Activated naive CD8-positive, alpha-beta T cell treated with anti-CD3 and anti-CD28 coated beads, Interleukin-2, amount 50 U/mL, for 24 hours (primary cell): ENCODE data around the gene ADCY9.

Experiments used
- ATAC-seq: fragments of 150-1000 bp; cut with Tn5 transposase; one replicate; pipeline ENCODE4 v1.10.0; 2021
- DNase-seq: peaks from one replicate; pipeline ENCODE4 v3.0.0; 2021
- H3K27ac Mint-ChIP-seq: one replicate; pipeline ENCODE4 v1.8.0; 2021; ENCODE audit warnings: mild to moderate bottlenecking, mixed read lengths
- H3K27me3 Mint-ChIP-seq: one replicate; pipeline ENCODE4 v1.8.0; 2021; ENCODE audit warnings: mixed read lengths
- H3K36me3 Mint-ChIP-seq: one replicate; pipeline ENCODE4 v1.8.0; 2021; ENCODE audit warnings: low read depth, mixed read lengths
- H3K4me1 Mint-ChIP-seq: one replicate; pipeline ENCODE4 v1.8.0; 2021; ENCODE audit warnings: mixed read lengths
- H3K4me3 Mint-ChIP-seq: one replicate; pipeline ENCODE4 v1.8.0; 2021; ENCODE audit warnings: mild to moderate bottlenecking, moderate library complexity, mixed read lengths
- H3K9me3 Mint-ChIP-seq: one replicate; pipeline ENCODE4 v1.8.0; 2021; ENCODE audit warnings: mixed read lengths

The ADCY9 gene

DNA sequence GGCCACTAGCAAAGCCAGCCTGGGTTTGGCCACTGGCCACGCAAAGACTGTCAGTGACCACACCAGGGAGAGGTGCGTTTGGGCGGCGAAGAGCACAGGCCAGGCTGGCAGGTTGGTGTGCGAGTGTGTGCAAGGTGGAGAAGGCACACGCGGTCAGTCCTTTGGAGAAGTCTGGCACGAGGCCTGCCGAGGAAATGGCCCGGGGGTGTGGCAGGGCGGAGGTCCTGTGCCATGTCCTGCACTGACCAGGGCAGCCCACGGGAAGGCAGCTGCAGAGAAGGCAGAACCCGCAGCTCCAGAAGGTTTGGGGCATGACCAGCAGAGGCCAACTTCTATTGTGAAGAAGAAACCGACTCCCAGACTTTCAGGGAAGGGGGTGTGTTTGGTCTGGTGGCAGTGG, 90.8 kb downstream of the ADCY9 start:
- Mint-ChIP-seq H3K27me3 (no peaks in the 10 kb centered on the region), H3K36me3 (no peaks in the 10 kb centered on the region), H3K4me1 (peaks cover 4% of the 10 kb centered on the region), H3K9me3 (no peaks in the 10 kb centered on the region), H3K27ac (no peak overlapping the region), H3K4me3 (no peak overlapping the region)
- ATAC-seq, result no peak
- DNase-seq, result no peak

DNA sequence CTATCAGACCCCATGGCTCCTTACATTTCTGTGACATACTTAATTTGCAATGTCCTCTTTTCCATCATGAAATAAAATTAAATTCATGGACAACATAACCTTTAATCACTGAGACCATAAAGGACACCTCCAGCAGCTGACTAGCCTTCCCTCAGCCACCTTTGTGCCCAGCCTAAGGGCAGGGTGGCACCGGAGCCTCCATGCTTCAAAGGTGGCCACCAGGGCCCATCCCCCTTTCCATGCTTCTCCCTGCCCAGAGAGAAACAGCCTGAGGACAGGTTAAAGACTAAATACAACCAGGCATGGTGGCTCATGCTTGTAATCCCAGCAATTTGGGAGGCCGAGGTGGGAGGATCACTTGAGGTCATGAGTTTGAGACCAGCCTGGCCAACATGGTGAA, 94.3 kb downstream of the ADCY9 start:
- H3K27ac Mint-ChIP-seq, result no peak overlapping the region
- H3K9me3 Mint-ChIP-seq, result no peaks in the 10 kb centered on the region
- H3K27me3 Mint-ChIP-seq, result no peaks in the 10 kb centered on the region
- H3K4me3 Mint-ChIP-seq, result no peak overlapping the region
- peaks cover 7% of the 10 kb centered on the region for H3K4me1 Mint-ChIP-seq
- no peak for DNase-seq
- no peaks in the 10 kb centered on the region for H3K36me3 Mint-ChIP-seq
- ATAC-seq, result no peak

DNA sequence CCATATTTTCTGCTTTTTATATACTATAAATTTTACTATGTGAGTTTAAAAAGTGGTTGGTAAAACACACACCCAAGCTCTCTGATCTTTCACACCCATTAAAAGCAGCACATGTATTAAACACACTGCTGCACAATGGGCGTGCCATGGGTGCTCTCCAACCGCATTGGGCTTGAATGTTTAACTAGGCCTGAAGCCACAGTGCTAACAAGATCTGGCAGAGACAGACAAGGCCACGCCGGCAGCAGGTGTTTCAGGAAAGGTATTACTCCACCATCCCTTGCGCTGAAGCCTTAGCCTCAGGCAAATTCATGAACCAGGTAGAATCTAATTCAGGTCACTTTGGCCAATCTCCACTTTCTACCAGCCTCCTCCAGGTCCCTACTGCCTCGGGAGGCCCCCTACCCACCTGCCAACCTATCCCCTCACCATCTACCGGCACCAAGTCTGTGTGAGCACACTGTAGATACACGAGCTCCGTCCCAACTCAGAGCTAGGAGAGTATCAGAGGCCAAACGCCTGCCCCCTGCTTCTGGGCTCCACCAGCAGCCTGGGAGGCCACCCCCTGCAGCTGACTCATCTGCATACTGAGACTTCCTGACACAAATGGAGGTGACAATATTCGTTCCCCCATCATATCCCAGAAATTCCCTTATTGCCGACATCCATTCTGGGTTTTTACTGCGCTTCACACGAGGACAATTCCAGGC, 95.0 kb downstream of the ADCY9 start:
- Mint-ChIP-seq H3K4me1 (peaks cover 7% of the 10 kb centered on the region), H3K36me3 (no peaks in the 10 kb centered on the region), H3K4me3 (no peak overlapping the region), H3K9me3 (no peaks in the 10 kb centered on the region), H3K27ac (no peak overlapping the region), H3K27me3 (no peaks in the 10 kb centered on the region)
- ATAC-seq (no peak), DNase-seq (no peak)

DNA sequence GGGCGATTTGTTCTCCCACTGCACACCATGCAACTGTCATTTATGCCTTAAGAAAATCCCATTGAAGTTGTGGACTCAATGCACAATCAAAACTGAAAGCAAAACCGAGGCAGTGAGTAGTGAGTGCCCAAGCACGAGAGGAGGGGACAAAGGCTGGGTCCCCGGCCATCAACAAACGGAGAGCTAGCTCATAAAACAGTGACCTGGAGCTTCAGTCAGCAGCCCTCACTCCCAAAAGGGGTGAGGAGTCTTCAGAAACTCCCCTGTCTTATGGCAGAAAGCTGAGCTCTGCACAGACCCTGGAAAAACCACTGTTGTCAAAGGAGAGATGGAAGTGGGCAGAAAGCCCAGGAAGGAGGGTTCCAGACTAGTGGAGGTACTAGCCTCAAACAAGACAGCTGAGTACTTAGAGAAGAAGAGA, 96.9 kb downstream of the ADCY9 start:
- Mint-ChIP-seq H3K4me1 (peaks cover 7% of the 10 kb centered on the region), H3K4me3 (peak overlapping the region; percentile 20), H3K9me3 (no peaks in the 10 kb centered on the region), H3K27ac (no peak overlapping the region), H3K27me3 (no peaks in the 10 kb centered on the region), H3K36me3 (no peaks in the 10 kb centered on the region)
- ATAC-seq (no peak), DNase-seq (no peak)

DNA sequence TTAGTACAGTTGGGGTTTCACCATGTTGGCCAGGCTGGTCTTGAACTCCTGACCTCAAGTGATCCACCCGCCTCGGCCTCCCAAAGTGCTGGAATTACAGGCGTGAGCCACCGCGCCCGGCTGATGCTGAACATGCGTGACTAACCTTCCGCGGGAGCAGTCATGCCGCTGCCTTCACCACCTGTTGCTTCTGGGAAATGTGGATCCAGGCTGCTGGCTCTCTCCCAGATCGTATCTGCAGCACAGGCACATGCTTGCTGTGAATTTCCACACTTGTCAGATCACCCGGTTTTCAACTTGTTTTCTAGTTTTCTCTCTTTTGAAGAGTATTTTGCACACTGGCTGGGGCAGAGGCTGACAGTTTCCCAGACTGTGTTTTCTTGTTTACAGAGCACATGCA, 97.9 kb downstream of the ADCY9 start:
- H3K4me1 Mint-ChIP-seq, result peaks cover 7% of the 10 kb centered on the region
- H3K9me3 Mint-ChIP-seq, result no peaks in the 10 kb centered on the region
- DNase-seq, result no peak
- no peak overlapping the region for H3K4me3 Mint-ChIP-seq
- H3K27ac Mint-ChIP-seq, result no peak overlapping the region
- H3K27me3 Mint-ChIP-seq, result no peaks in the 10 kb centered on the region
- H3K36me3 Mint-ChIP-seq, result no peaks in the 10 kb centered on the region
- ATAC-seq, result no peak

DNA sequence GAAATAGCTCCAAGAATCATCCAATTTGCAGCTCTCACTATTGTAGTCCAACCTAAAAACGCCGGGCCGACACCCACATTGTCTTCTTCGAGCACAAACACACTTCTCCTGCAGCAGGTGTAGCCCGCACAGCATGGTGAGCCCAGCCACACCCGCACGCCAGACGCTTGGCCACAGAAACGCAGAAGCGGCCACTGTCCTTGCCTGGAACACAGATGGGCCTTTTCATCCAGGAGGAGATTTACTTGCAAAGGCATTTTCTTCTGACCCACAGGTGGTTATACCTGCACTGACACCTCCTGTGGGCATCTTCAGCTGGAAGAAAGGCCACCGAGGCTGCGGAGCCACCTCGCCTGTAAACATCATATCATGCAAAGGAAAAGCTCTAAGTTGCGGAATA, 98.4 kb downstream of the ADCY9 start:
- no peaks in the 10 kb centered on the region for H3K36me3 Mint-ChIP-seq
- no peak overlapping the region for H3K27ac Mint-ChIP-seq

DNA sequence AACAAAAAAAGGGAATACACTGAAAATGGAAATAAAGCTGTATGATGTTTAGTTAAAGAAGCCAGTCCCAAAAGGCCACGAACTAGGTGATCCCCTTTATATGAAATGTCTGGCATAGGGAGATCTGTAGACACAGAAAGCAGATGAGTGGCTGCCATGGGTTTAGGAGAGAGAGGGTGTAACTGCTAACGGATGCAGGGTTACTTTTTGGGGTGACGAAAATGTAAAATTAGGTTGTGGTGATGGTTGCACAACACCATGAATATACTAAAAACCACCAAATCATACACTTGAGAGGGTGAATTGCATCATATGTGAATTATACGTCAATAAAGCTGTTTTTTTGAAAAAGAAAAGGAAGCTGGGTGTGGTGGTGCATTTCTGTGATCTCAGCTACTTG, 99.6 kb downstream of the ADCY9 start:
- no peaks in the 10 kb centered on the region for H3K27me3 Mint-ChIP-seq
- ATAC-seq (no peak), DNase-seq (no peak)
- no peaks in the 10 kb centered on the region for H3K9me3 Mint-ChIP-seq
- H3K27ac Mint-ChIP-seq, result no peak overlapping the region
- no peak overlapping the region for H3K4me3 Mint-ChIP-seq
- H3K4me1 Mint-ChIP-seq, result peaks cover 7% of the 10 kb centered on the region
- no peaks in the 10 kb centered on the region for H3K36me3 Mint-ChIP-seq

More for the DNA sequence above, 98.4 kb downstream of the ADCY9 start:
- H3K9me3 Mint-ChIP-seq, result no peaks in the 10 kb centered on the region
- no peak for ATAC-seq
- H3K27me3 Mint-ChIP-seq, result no peaks in the 10 kb centered on the region
- DNase-seq, result no peak
- peaks cover 7% of the 10 kb centered on the region for H3K4me1 Mint-ChIP-seq
- no peak overlapping the region for H3K4me3 Mint-ChIP-seq

DNA sequence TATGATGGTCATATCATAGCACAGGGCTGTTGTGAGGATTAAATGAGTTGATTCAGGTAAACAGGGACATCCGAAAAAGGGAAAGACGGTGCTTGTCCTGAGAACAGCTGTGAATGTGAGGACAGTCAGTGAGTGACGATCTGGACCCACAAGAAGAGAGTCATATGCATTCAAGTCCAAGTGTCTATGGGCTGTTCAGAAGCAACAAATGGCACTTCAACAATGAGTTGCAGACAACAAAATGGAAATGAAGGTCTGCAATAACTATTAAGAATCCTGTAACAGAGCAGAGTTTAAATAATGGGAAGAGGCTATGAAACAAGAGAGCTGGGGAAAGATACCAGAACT, 100.3 kb downstream of the ADCY9 start:
- no peak for DNase-seq
- H3K27ac Mint-ChIP-seq, result no peak overlapping the region
- no peaks in the 10 kb centered on the region for H3K36me3 Mint-ChIP-seq
- H3K9me3 Mint-ChIP-seq, result no peaks in the 10 kb centered on the region
- H3K27me3 Mint-ChIP-seq, result no peaks in the 10 kb centered on the region
- no peak for ATAC-seq
- H3K4me3 Mint-ChIP-seq, result no peak overlapping the region
- peaks cover 7% of the 10 kb centered on the region for H3K4me1 Mint-ChIP-seq

DNA sequence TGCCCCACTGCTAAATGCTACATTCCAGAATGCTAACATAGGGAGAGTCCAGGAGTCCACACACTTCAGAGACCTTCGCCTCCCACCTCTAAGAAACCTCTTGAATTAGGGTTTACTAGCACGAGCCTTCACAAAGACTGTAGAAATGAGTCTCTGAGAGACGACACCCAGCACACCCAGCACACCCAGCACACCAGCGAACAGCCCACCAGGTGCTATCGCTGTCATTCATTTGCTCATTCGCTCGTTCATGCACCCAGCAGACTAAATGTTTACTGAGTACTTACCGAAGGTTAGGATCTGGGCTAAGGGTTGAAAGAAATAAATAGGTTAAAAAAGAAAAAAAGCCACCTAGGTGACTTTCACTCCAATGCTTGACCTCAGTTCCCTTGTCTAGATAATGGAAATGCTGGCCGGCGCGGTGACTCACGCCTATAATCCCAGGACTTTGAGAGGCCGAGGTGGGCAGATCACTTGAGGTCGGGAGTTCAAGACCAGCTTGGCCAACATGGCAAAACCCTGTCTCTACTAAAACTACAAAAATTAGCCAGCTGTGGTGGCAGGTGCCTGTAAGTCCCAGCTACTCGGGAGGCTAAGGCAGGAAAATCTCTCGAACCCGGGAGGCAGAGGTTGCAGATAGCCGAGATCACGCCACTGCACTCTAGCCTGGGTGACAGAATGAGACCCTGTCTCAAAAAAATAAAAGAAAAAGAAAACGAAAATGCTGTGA, 100.8 kb downstream of the ADCY9 start:
- DNase-seq, result no peak
- Mint-ChIP-seq H3K36me3 (no peaks in the 10 kb centered on the region), H3K4me3 (no peak overlapping the region), H3K27me3 (no peaks in the 10 kb centered on the region), H3K27ac (no peak overlapping the region), H3K4me1 (peaks cover 7% of the 10 kb centered on the region), H3K9me3 (no peaks in the 10 kb centered on the region)
- ATAC-seq, result no peak

DNA sequence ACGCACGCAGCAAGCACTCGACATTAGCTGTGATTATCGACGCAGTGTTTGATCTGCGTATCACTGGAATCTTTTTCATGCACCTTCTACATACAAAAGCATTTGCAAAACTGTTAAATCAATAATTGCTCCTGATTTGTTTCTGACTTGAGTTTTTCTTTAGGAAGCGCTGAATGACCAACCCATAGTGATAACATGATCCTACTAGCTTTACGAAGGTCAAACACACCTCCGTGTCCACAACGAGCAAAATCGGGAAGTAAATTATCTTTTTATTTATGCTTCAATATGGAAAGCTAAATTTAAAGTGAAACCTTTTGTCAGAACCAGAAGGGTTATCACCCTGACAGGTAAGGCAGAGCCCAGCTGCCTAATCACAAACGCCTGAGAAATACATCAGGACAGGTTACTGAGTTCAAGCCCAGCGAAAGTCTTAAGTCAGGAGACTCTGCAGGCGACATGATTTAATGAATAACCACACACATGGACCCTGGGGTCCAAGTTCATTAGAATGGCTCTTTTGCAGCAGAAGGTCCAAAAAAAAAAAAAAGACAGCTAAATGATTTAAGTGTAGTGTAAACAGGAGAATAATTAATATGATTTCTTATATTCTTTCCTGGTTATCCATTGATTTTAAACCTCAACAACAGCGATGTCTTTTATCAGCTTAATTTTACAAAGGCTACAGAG, 104.2 kb downstream of the ADCY9 start:
- H3K36me3 Mint-ChIP-seq, result no peaks in the 10 kb centered on the region
- H3K4me1 Mint-ChIP-seq, result no peaks in the 10 kb centered on the region
- H3K27me3 Mint-ChIP-seq, result no peaks in the 10 kb centered on the region
- H3K27ac Mint-ChIP-seq, result no peak overlapping the region
- H3K9me3 Mint-ChIP-seq, result no peaks in the 10 kb centered on the region
- ATAC-seq, result no peak
- no peak for DNase-seq
- no peak overlapping the region for H3K4me3 Mint-ChIP-seq

DNA sequence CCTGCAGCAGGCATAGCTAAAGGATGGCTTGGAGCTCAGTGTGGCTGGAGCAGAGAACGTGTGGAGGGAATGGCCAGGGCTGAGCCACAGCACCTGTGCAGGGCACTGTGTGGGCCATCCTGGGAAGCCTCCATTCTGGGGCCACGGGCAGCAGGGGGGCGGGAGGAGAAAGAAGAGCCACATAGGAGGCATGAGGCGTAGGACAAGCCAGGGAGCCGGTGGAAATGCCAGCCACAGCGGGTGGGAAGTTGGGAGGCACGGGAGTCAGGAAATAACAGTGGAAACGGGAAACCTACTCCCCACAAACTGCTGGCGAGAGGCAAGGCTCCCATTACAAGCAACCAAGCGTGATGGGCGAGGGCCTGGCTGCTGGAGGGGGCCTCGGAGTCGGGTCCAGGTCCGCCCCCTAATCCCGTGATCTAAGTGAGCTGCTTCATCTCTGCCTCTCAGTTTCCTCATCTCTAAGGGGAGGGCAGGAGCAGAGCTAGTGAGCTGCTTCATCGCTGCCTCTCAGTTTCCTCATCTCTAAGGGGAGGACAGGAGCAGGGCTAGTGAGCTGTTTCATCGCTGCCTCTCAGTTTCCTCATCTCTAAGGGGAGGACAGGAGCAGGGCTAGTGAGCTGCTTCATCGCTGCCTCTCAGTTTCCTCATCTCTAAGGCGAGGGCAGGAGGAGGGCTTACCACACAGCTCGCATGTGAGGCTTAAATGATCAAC, 104.9 kb downstream of the ADCY9 start:
- ATAC-seq (no peak), DNase-seq (no peak)
- H3K36me3 Mint-ChIP-seq, result no peaks in the 10 kb centered on the region
- H3K9me3 Mint-ChIP-seq, result no peaks in the 10 kb centered on the region
- H3K27me3 Mint-ChIP-seq, result no peaks in the 10 kb centered on the region
- no peak overlapping the region for H3K4me3 Mint-ChIP-seq
- H3K4me1 Mint-ChIP-seq, result no peaks in the 10 kb centered on the region
- H3K27ac Mint-ChIP-seq, result no peak overlapping the region

DNA sequence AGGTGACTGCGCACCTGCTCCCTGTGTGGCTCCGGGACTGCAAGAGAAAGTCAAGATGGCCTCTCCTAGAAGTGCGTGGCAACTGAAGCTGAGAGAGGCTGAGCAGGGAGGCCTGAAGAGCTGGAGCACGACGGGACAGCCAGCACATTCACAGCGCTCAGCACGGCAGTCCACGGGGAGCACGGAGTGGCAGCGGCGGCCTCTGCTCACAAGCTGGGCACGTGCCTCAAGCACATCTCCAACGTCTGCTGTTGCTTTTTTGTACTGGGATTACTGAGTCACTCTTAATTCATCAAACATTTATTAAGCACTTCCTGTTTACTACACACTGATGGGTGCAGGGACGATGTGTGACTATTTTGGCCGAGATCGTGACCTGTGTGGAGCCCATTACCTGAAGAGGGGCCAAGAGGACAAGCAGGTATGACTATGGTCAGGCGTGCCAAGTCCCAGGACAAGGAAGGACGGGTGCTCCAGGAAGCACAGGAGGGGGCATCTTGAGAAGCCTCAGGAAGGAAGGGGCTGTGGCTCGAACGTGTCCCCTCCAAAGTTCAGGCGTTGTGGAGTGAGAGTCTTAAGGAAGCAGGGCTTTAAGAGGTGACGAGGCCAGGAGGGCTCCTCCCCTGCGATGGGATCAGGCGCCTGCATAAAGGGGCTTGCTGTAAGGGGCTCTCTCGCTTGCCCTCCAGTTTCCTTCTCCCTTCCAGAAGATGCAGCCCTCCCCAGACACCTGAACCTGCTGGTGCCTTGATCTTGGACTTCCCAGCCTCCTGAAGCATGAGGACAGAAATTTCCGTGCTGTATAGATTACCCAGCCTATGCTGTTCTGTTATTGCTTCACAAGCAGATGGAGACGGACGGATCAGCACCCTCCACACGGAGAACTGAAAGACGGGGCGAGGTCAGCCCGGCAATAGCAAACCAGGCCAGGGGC, 105.8 kb downstream of the ADCY9 start:
- H3K4me3 Mint-ChIP-seq, result no peak overlapping the region
- no peaks in the 10 kb centered on the region for H3K4me1 Mint-ChIP-seq
- DNase-seq (no peak), ATAC-seq (no peak)
- H3K36me3 Mint-ChIP-seq, result no peaks in the 10 kb centered on the region
- no peaks in the 10 kb centered on the region for H3K9me3 Mint-ChIP-seq
- H3K27me3 Mint-ChIP-seq, result no peaks in the 10 kb centered on the region
- H3K27ac Mint-ChIP-seq, result no peak overlapping the region

DNA sequence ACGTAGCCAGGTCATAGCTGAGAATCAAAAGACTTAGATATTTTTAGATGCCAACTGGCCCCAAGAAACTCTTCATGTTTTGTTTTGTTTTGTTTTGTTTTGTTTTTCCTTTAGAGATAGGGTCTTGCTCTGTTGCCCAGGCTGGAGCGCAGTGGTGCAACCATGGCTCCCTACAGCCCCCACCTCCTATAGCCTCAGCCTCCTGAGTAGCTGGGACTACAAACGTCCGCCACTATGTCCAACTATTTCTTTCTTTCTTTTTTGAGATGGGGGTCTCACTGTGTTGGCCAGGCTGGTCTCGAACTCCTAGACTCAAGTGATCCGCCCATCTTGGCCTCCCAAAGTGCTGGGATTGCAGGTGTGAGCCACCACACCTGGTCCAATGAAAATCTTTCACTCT, 107.1 kb downstream of the ADCY9 start:
- H3K27ac Mint-ChIP-seq, result no peak overlapping the region
- no peaks in the 10 kb centered on the region for H3K9me3 Mint-ChIP-seq
- H3K4me1 Mint-ChIP-seq, result no peaks in the 10 kb centered on the region
- no peak overlapping the region for H3K4me3 Mint-ChIP-seq
- no peak for DNase-seq
- no peaks in the 10 kb centered on the region for H3K27me3 Mint-ChIP-seq
- H3K36me3 Mint-ChIP-seq, result no peaks in the 10 kb centered on the region
- ATAC-seq, result no peak

DNA sequence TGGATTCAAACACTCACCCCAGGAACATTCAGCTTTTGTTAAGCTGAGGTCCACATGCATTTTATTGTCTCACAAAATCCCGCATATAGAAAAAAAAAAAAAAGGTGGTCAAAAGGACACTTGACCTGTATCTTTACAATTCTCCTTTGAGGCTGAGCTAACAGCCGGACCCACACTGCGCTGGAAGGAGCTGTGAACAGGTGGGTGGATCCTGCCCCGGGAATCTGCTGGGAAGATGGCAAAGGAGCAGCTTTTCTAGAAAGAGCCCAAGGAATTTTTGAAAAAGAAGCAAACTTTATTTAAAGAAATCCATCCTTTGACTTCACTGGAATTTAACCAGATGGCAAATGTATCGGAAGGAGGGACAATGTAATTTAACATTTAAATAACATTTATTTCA, 108.1 kb downstream of the ADCY9 start:
- Mint-ChIP-seq H3K9me3 (no peaks in the 10 kb centered on the region), H3K36me3 (no peaks in the 10 kb centered on the region), H3K27ac (no peak overlapping the region), H3K4me1 (no peaks in the 10 kb centered on the region), H3K4me3 (no peak overlapping the region), H3K27me3 (no peaks in the 10 kb centered on the region)
- no peak for DNase-seq
- ATAC-seq, result no peak
